GM12891 (cell line): ENCODE data around the gene FAM78B.

Source experiments
- PAX5 ChIP-seq: IDR thresholded peaks from 2 replicates; pipeline ENCODE4 v1.6.1; 2011; ENCODE audit warnings: low read length, moderate library complexity, mild to moderate bottlenecking; ENCODE audit not compliant: insufficient read depth, severe bottlenecking
- POLR2A ChIP-seq: IDR thresholded peaks from 2 replicates; pipeline ENCODE4 v1.6.1; 2011; ENCODE audit warnings: low read depth, low read length, control low read depth
- POU2F2 ChIP-seq: IDR thresholded peaks from 2 replicates; pipeline ENCODE4 v1.6.1; 2011; ENCODE audit warnings: low read depth, mild to moderate bottlenecking, control low read depth, low read length, moderate library complexity
- TAF1 ChIP-seq: IDR thresholded peaks from 2 replicates; pipeline ENCODE4 v1.6.1; 2011; ENCODE audit warnings: low read depth, low read length, control low read depth

DNA sequence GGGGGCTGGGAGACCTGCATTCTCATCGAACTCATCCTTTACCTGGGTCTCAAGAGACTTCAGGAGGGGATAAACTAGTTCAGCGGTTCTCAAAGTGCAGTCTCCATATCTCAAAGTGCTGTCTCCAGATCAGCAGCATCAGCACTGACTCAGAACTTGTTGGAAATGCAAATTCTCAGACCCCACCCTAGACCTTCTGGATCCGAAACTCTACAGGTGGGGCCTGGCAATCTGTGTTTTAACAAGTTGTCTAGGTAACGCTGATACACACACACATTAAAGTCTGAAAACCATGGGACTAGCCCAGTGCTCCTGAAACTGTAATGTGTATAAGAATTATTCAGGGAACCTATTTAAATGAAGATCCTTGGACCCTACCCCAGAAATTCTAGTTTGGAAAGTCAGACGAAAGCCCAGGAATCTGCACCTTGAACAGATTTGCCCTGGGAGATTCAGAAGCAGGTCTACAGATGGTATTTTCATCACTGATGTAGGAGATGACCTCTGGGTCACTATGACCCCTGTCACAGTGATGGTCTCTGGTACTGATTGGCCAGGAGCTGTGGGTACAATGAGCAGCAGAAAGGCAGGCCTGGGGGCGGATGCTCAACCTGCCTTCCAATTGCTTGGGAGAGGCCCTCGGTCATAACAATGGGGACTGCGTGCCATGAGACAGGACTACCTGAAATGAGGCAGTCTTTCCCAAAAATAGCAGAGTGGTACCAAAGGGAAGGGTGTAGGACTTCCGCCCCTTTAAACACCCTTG, 127.2 kb downstream of the FAM78B start:
- no peak for TF ChIP-seq POLR2A
- no peak for TF ChIP-seq PAX5
- TF ChIP-seq TAF1, result no peak
- no peak for TF ChIP-seq POU2F2
